ENCODE results near the gene ZNF511.
"Not testable (repeated sequence)": the region's sequence is repeated elsewhere in the genome, so short reads cannot be mapped to it uniquely, and the experiment has no call there.

ZNF511 gene

GRCh38 chr10:133308421-133309099 is at the start of gene ZNF511, which contains the start of gene TUBGCP2:
TSS of gene ZNF511 (plus strand) at chr10:133308914. CDS start at chr10:133308944, 30 bp downstream.
TSS of gene TUBGCP2 (minus strand) at chr10:133308872. CDS start at chr10:133302941, 5,931 bp downstream.
- peak; percentile 90 to 94 for DNase-seq

- DNase-seq, result no peak
These were observed 49.1 kb upstream of the ZNF511 start for GRCh38 chr10:133259602-133259989.

GRCh38 chr10:133260895-133261725 is 47.6 kb upstream of the ZNF511 start:
- DNase-seq, result peak; percentile 73 to 75

- peak; percentile 91 for DNase-seq
These were observed 46.9 kb upstream of the ZNF511 start for GRCh38 chr10:133261726-133262325.

- no peak for DNase-seq
These were observed 46.0 kb upstream of the ZNF511 start for GRCh38 chr10:133262696-133263095.

- no peak for DNase-seq
These were observed 45.0 kb upstream of the ZNF511 start for GRCh38 chr10:133263674-133264073.

- peak; percentile 61 to 66 for DNase-seq
These were observed 44.3 kb upstream of the ZNF511 start for GRCh38 chr10:133264461-133264860.

- DNase-seq, result not testable (repeated sequence)
These were observed 43.7 kb upstream of the ZNF511 start for GRCh38 chr10:133265052-133265451.

GRCh38 chr10:133266056-133266795 is 42.5 kb upstream of the ZNF511 start:
- no peak for DNase-seq

GRCh38 chr10:133267293-133267692 is 41.4 kb upstream of the ZNF511 start:
- no peak for DNase-seq

- no peak for DNase-seq
These were observed 40.9 kb upstream of the ZNF511 start for GRCh38 chr10:133267829-133268228.

- no peak for DNase-seq
These were observed 40.2 kb upstream of the ZNF511 start for GRCh38 chr10:133268532-133268931.

- no peak for DNase-seq
These were observed 39.3 kb upstream of the ZNF511 start for GRCh38 chr10:133269367-133269766.

- no peak for DNase-seq
These were observed 38.5 kb upstream of the ZNF511 start for GRCh38 chr10:133270204-133270603.

GRCh38 chr10:133270773-133271297 is 37.9 kb upstream of the ZNF511 start:
- DNase-seq, result no peak

- no peak for DNase-seq
These were observed 37.0 kb upstream of the ZNF511 start for GRCh38 chr10:133271521-133272300.

- no peak for DNase-seq
These were observed 36.3 kb upstream of the ZNF511 start for GRCh38 chr10:133272301-133272963.

- no peak for DNase-seq
These were observed 35.7 kb upstream of the ZNF511 start for GRCh38 chr10:133272964-133273420.

GRCh38 chr10:133273534-133274143 is 35.1 kb upstream of the ZNF511 start:
- no peak for DNase-seq
